Ovary (tissue), 9 donors: ENCODE results near the gene ARID5B. TPM values are rescaled to one million over a fixed set of nuclear protein-coding genes. Genes with fewer than 3 reads are reported as not detected.
A peak's percentile ranks its signal among the peaks of the same experiment; 100 is the strongest.

Experiments used
- DNase-seq, 5 donors: peaks; one replicate each; pipeline ENCODE4 v3.0.0-alpha.2; 2019 to 2020
- H3K27ac ChIP-seq, 2 donors: fragments of 200-600 bp; one replicate each; pipeline versions ENCODE4 v1.5.1 to v1.8.0; 2019 to 2022
- H3K27me3 ChIP-seq: fragments of 200-600 bp; one replicate; pipeline ENCODE4 v1.8.0; 2022
- H3K36me3 ChIP-seq: fragments of 200-600 bp; sonication (generic); one replicate; pipeline ENCODE4 v1.5.1; 2019
- H3K4me1 ChIP-seq: one replicate; pipeline ENCODE4 v1.8.1; 2013; ENCODE audit warnings: mild to moderate bottlenecking, moderate library complexity; ENCODE audit not compliant: insufficient read depth
- H3K4me3 ChIP-seq: fragments of 200-600 bp; sonication (generic); one replicate; pipeline ENCODE4 v1.5.1; 2017
- H3K9me3 ChIP-seq, 2 donors: fragments of 200-600 bp in 1 of 2; sonication (generic) in 1 of 2; one replicate each; pipeline versions ENCODE4 v1.5.1 to v1.8.1; 2013 to 2019; ENCODE audit warnings: mild to moderate bottlenecking in 1 of 2, moderate library complexity in 1 of 2
- EP300 ChIP-seq: sonication (generic); formaldehyde crosslinking; IDR thresholded peaks from one replicate; pipeline ENCODE4 v1.6.1; 2017; ENCODE audit warnings: antibody characterized with exemption
- POLR2A ChIP-seq: fragments of 450-650 bp; IDR thresholded peaks from one replicate; pipeline ENCODE4 v1.6.1; 2017; ENCODE audit warnings: antibody characterized with exemption, mild to moderate bottlenecking, moderate library complexity
- WGBS, 3 donors: extraction: QIAGEN DNeasy Blood & Tissue Kit in 1 of 3; methylation state at CpG; one replicate each; pipeline versions ENCODE4 v1.1.5 to v1.1.7; 2013 to 2017; 5-methylcytosine and 5-hydroxymethylcytosine counted together
- intact Hi-C, 4 donors: fragments of 100-400 bp; cut with DNase I; formaldehyde crosslinking; loops; one replicate each; pipeline versions ENCODE4 v1.11.0 to v1.15.1; 2022 to 2023
- polyA plus RNA-seq, 2 donors: library from polyadenylated mRNA; stranded (reverse); fragments of 200-250 nt in 1 of 2; fragments of 350-450 nt in 1 of 2; fragmentation: Illumina TruSeq in 1 of 2; extraction: RNeasy Lipid Tissue Mini Kit (QIAGEN cat#74804) in 1 of 2; gene quantifications; one replicate each; pipeline ENCODE4 v1.2.3, GENCODE V29; 2013 to 2014
- total RNA-seq, 7 donors: library from RNA; depleted of rRNA in 2 of 7; stranded (reverse); fragments of >200 nt in 2 of 7; fragmentation: NEBNext Ultra II Directional in 3 of 7; extraction: Animal tissue kit (Norgen Biotek cat#: 25700) in 3 of 7; gene quantifications; one replicate each; pipeline versions ENCODE4 v1.1.0 to v1.2.4, GENCODE V29; 2016 to 2023
- TF ChIP-seq, protein P1 (sequence below), 3 donors: fragments of 450-650 bp in 2 of 3; fragments of 200-600 bp in 1 of 3; IDR thresholded peaks; one replicate each; pipeline versions ENCODE4 v1.5.1 to v1.8.0; 2016 to 2022; ENCODE audit warnings: antibody characterized with exemption in 3 of 3, mild to moderate bottlenecking in 1 of 3
- donor health status: DM: no; HTN: no; CAD: no; lungs with moderate emphysema.
- donor health status: DM: no; HTN: no; CAD: no.
- donor health status: Bipolar disorder and iron deficiency.
- donor health status: DM: yes; HTN: yes; CAD: no.
- donor health status: DM: no; HTN: no; CAD: no.
- donor health status: DM: yes; HTN: yes; CAD: no.

ARID5B gene
- total and polyA plus RNA-seq, 9 donors: 18.3 to 61.8 (median 28.3) TPM

DNA sequence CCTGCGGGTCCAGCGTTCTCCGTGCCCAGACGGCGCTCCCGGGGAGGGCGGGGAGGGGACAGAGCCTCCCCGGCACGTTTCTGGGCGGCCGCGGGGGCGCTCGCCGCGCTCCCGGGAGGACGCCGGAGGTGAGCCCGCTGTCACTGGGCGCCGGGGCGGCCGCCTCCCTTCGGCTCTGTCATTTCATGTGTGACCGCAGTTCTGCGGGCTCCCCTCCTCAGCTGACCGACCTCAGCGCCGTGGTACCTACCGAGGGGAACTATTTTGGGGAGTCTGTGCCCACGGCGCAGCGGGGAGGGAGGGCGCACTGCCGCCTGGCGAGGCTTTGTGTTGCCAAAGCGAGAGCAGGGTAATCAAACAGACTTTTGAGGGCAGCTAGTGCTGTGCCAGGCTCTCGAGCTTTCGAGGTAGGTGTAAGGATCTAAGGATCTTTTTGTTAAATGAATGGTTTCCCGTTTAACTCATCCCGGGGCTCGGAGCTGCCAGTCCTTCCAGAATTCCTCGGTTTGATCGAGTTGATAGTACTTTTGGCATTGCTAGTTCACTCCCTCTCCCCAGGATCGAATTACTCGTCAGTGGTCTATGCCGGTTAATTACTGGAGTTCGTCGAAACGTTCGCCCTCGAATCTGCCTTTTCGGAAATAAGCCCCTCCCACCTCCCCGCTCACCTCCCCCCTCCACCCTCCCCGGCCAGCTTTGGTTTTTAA is 1.9 kb downstream of the ARID5B start:
- Histone ChIP-seq H3K27ac (peak overlapping the region; percentile 58 to 79), H3K36me3 (no peaks in the 10 kb centered on the region), H3K4me3 (peak overlapping the region; percentile 45), H3K4me1 (no peaks in the 10 kb centered on the region), H3K27me3 (no peaks in the 10 kb centered on the region), H3K9me3 (no peaks in the 10 kb centered on the region)
- 0 to 1% (median 0%) methylated on average over 52 to 56 of the region's 56 CpGs for WGBS, 3 donors
- intact Hi-C loops: loop anchor here in 2 of 4 donors (5.0 to 10.0 kb wide), 4 partner anchors 91 to 341 kb away; no protein-coding TSS in a partner anchor
- DNase-seq: peak; percentile 35 to 67 (median 57)
- TF ChIP-seq, protein P1, sequence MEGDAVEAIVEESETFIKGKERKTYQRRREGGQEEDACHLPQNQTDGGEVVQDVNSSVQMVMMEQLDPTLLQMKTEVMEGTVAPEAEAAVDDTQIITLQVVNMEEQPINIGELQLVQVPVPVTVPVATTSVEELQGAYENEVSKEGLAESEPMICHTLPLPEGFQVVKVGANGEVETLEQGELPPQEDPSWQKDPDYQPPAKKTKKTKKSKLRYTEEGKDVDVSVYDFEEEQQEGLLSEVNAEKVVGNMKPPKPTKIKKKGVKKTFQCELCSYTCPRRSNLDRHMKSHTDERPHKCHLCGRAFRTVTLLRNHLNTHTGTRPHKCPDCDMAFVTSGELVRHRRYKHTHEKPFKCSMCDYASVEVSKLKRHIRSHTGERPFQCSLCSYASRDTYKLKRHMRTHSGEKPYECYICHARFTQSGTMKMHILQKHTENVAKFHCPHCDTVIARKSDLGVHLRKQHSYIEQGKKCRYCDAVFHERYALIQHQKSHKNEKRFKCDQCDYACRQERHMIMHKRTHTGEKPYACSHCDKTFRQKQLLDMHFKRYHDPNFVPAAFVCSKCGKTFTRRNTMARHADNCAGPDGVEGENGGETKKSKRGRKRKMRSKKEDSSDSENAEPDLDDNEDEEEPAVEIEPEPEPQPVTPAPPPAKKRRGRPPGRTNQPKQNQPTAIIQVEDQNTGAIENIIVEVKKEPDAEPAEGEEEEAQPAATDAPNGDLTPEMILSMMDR (IDR thresholded peaks at IDR 0.05): peak in 1 of 3 donors; percentile 8
- TF ChIP-seq EP300 (no peak), POLR2A (peak; percentile 21)

DNA sequence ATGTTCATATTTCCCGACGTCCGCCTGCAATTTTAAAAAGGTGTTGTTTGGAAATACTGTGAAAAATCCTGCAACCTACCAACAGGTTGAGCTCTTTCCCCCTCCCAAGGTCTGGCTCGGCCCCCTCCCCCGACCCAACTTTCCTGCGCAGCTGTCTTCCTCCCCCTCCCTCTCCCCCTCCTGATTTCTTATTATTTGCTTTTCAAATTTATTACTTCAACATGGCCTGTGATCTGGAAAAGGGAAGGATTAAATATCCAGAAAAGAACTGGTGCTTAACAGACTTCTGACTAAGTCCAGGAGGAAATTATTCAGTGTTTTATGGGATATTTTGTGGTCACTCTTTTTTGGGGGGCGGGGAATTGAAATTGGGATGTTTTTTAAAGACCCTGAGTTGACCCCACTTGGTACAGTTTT is 2.4 kb downstream of the ARID5B start:
- TF ChIP-seq, protein P1 (IDR thresholded peaks at IDR 0.05): no peak
- no peak for TF ChIP-seq POLR2A
- TF ChIP-seq EP300: no peak
- Histone ChIP-seq H3K27ac (peak overlapping the region in 1 of 2 donors; percentile 79), H3K9me3 (no peaks in the 10 kb centered on the region), H3K36me3 (no peaks in the 10 kb centered on the region), H3K27me3 (no peaks in the 10 kb centered on the region), H3K4me1 (no peaks in the 10 kb centered on the region), H3K4me3 (peak overlapping the region; percentile 45)
- WGBS, 3 donors: 7 to 8% (median 7%) methylated on average over 7 of the region's 7 CpGs
- no peak for DNase-seq
- intact Hi-C loops: loop anchor here in 2 of 4 donors (5.0 to 10.0 kb wide), 4 partner anchors 91 to 341 kb away; no protein-coding TSS in a partner anchor

DNA sequence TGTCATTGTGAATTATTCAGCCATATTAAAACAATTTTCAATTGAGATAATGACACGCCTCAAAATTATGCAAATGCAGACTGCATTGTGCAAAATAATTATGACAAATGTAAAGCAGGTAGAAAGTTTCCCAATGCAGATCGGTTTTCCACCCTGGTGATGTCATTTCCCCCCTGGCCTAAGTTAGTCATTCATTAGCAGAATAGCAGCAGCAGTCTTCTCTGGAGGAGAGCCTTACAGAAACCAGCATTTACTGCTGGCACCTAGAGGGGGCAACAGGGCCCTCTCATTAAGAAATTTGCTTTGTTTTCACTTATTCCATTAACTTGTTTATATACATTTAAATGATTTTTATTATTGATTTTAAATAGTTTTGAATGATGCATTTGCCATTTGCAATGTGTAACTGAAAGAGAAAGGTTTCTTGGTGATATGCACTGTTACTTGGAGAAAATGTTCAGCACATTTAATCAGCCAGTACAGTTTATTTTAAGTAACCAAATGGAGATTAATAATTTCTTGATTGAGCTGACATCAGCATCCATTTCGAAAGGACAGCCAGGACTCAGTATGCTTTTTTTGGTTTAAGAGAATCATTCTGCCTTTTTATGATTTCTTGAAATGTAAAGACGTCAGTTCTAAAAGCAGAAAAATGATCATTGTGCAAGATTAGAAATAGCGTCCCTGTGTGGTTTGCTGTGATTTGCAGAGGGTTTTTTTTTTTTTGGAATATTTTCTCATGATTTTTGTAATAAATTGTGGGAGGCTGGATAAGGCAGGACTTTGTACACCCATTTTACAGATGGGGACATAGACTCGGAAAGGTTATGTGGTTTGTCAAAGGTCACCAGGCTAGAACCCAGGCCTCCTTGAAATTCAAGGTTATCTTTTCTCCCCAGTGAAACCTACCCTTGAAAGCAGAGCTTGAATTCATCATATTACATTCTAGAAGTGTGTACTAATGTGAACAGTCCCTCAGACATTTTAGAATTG is 3.5 kb downstream of the ARID5B start:
- no peaks in the 10 kb centered on the region for H3K36me3 ChIP-seq
- no peaks in the 10 kb centered on the region for H3K4me1 ChIP-seq
- WGBS, 3 donors: 47 to 65% (median 57%) methylated on average over 6 of the region's 6 CpGs
- TF ChIP-seq, protein P1 (IDR thresholded peaks at IDR 0.05): no peak
- TF ChIP-seq POLR2A (no peak), EP300 (no peak)
- H3K9me3 ChIP-seq: no peaks in the 10 kb centered on the region
- intact Hi-C loops: loop anchor here in 2 of 4 donors (5.0 to 10.0 kb wide), 4 partner anchors 90 to 340 kb away; no protein-coding TSS in a partner anchor
- DNase-seq: peak in 1 of 5 donors; percentile 49
- no peak overlapping the region for H3K4me3 ChIP-seq
- no peaks in the 10 kb centered on the region for H3K27me3 ChIP-seq
- H3K27ac ChIP-seq: no peak overlapping the region
